ENCODE data around the gene NPEPPS. TPM values are rescaled to one million over a fixed set of nuclear protein-coding genes. Genes with fewer than 3 reads are reported as not detected.

NPEPPS gene
- total and polyA plus RNA-seq, 2 donors (not counting 1 experiment from before 2014, with no cell fraction given), result 127 to 144 TPM

- H3K9ac ChIP-seq (ENCODE audit: insufficient read depth, low read length), result peak overlapping the region; percentile 29
- no peaks in the 10 kb centered on the region for H3K27me3 ChIP-seq (ENCODE audit: control insufficient read depth, insufficient read depth, low read length)
- peaks cover 7% of the 10 kb centered on the region for H3K4me1 ChIP-seq (ENCODE audit: control insufficient read depth, extremely low read depth, insufficient read depth, low read length)
- peaks cover 4% of the 10 kb centered on the region for H3K36me3 ChIP-seq (ENCODE audit: control insufficient read depth, insufficient read depth, low read length)
- no peak for TF ChIP-seq EZH2 (IDR thresholded peaks at IDR 0.05; ENCODE audit: low read length, missing control alignments)
- peak overlapping the region; percentile 59 to 81 (median 74) for H3K4me3 ChIP-seq (replicated peaks in 1 of 4; ENCODE audit: control extremely low read depth in 1 of 4, insufficient read depth in 1 of 4, low read depth in 3 of 4, low read length in 4 of 4)
- H2AFZ ChIP-seq (ENCODE audit: low read length), result no peak overlapping the region
- H3K27ac ChIP-seq (ENCODE audit: insufficient read depth, low read length), result peak overlapping the region; percentile 56
- no peaks in the 10 kb centered on the region for H4K20me1 ChIP-seq (ENCODE audit: control insufficient read depth, extremely low read depth, insufficient read depth, low read length)
- H3K9me3 ChIP-seq (ENCODE audit: control insufficient read depth, insufficient read depth, low read depth, low read length), result no peaks in the 10 kb centered on the region
- peak; percentile 96 to 98 for DNase-seq (ENCODE audit: low read depth in 2 of 2)
- H3K79me2 ChIP-seq (ENCODE audit: control insufficient read depth, insufficient read depth, low read length), result peaks cover 53% of the 10 kb centered on the region
- peak overlapping the region; percentile 84 for H3K4me2 ChIP-seq (ENCODE audit: extremely low read depth, insufficient read depth, low read length)
These were observed 119.9 kb downstream of the NPEPPS start for GRCh38 chr17:47650525-47651522.

- Histone ChIP-seq H3K4me1 (ENCODE audit: control insufficient read depth, extremely low read depth, insufficient read depth, low read length) (peaks cover 7% of the 10 kb centered on the region), H3K36me3 (ENCODE audit: control insufficient read depth, insufficient read depth, low read length) (peaks cover 5% of the 10 kb centered on the region), H3K27me3 (ENCODE audit: control insufficient read depth, insufficient read depth, low read length) (no peaks in the 10 kb centered on the region), H3K27ac (ENCODE audit: insufficient read depth, low read length) (no peak overlapping the region), H3K9me3 (ENCODE audit: control insufficient read depth, insufficient read depth, low read depth, low read length) (no peaks in the 10 kb centered on the region), H4K20me1 (ENCODE audit: control insufficient read depth, extremely low read depth, insufficient read depth, low read length) (no peaks in the 10 kb centered on the region), H3K4me3 (replicated peaks in 1 of 4; ENCODE audit: control extremely low read depth in 1 of 4, insufficient read depth in 1 of 4, low read depth in 3 of 4, low read length in 4 of 4) (peak overlapping the region in 3 of 4 experiments; percentile 69 to 81 (median 80)), H3K79me2 (ENCODE audit: control insufficient read depth, insufficient read depth, low read length) (peaks cover 60% of the 10 kb centered on the region), H2AFZ (ENCODE audit: low read length) (no peak overlapping the region), H3K9ac (ENCODE audit: insufficient read depth, low read length) (no peak overlapping the region), H3K4me2 (ENCODE audit: extremely low read depth, insufficient read depth, low read length) (peak overlapping the region; percentile 84)
- no peak for TF ChIP-seq EZH2 (IDR thresholded peaks at IDR 0.05; ENCODE audit: low read length, missing control alignments)
- TF ChIP-seq CTCF (conservative IDR thresholded peaks at IDR 0.05 in 1 of 2, IDR thresholded peaks at IDR 0.05 in 1 of 2; ENCODE audit: low read depth in 1 of 2, low read length in 2 of 2), result no peak
- no peak for DNase-seq (ENCODE audit: low read depth in 2 of 2)
These were observed 120.8 kb downstream of the NPEPPS start for GRCh38 chr17:47651704-47652103.

- Histone ChIP-seq H3K36me3 (ENCODE audit: control insufficient read depth, insufficient read depth, low read length) (peaks cover 9% of the 10 kb centered on the region), H3K4me3 (replicated peaks in 1 of 4; ENCODE audit: control extremely low read depth in 1 of 4, insufficient read depth in 1 of 4, low read depth in 3 of 4, low read length in 4 of 4) (no peak overlapping the region), H3K4me1 (ENCODE audit: control insufficient read depth, extremely low read depth, insufficient read depth, low read length) (peaks cover 7% of the 10 kb centered on the region), H3K27me3 (ENCODE audit: control insufficient read depth, insufficient read depth, low read length) (no peaks in the 10 kb centered on the region), H3K79me2 (ENCODE audit: control insufficient read depth, insufficient read depth, low read length) (peaks cover 68% of the 10 kb centered on the region), H3K27ac (ENCODE audit: insufficient read depth, low read length) (no peak overlapping the region), H4K20me1 (ENCODE audit: control insufficient read depth, extremely low read depth, insufficient read depth, low read length) (no peaks in the 10 kb centered on the region), H3K4me2 (ENCODE audit: extremely low read depth, insufficient read depth, low read length) (peak overlapping the region; percentile 2), H3K9ac (ENCODE audit: insufficient read depth, low read length) (no peak overlapping the region), H3K9me3 (ENCODE audit: control insufficient read depth, insufficient read depth, low read depth, low read length) (no peaks in the 10 kb centered on the region), H2AFZ (ENCODE audit: low read length) (no peak overlapping the region)
- no peak for TF ChIP-seq CTCF (conservative IDR thresholded peaks at IDR 0.05 in 1 of 2, IDR thresholded peaks at IDR 0.05 in 1 of 2; ENCODE audit: low read depth in 1 of 2, low read length in 2 of 2)
- no peak for TF ChIP-seq EZH2 (IDR thresholded peaks at IDR 0.05; ENCODE audit: low read length, missing control alignments)
- peak in 1 of 2 donors; percentile 16 for DNase-seq (ENCODE audit: low read depth in 2 of 2)
These were observed 121.7 kb downstream of the NPEPPS start for GRCh38 chr17:47652570-47652969.

Data from fibroblast of lung (primary cell).